Duodenal mucosa (tissue), 2 donors: ENCODE data around the gene LTO1.

Experiments
- H3K27ac ChIP-seq: one replicate; pipeline ENCODE4 v1.7.0; 2013; ENCODE audit warnings: low read depth, low read length
- H3K27me3 ChIP-seq, 2 donors: one replicate each; pipeline ENCODE4 v1.7.0; 2013; ENCODE audit warnings: low read length in 2 of 2, control low read depth in 1 of 2; ENCODE audit not compliant: insufficient read depth in 2 of 2, control insufficient read depth in 1 of 2
- H3K36me3 ChIP-seq, 2 donors: one replicate each; pipeline ENCODE4 v1.7.0; 2013; ENCODE audit warnings: low read length in 2 of 2, control low read depth in 1 of 2; ENCODE audit not compliant: insufficient read depth in 2 of 2, control insufficient read depth in 1 of 2
- H3K4me1 ChIP-seq, 2 donors: one replicate each; pipeline ENCODE4 v1.7.0; 2013; ENCODE audit warnings: low read length in 2 of 2, control low read depth in 1 of 2; ENCODE audit not compliant: insufficient read depth in 2 of 2, control insufficient read depth in 1 of 2
- H3K4me3 ChIP-seq, 2 donors: one replicate each; pipeline ENCODE4 v1.7.0; 2013; ENCODE audit warnings: low read length in 2 of 2, low read depth in 1 of 2
- H3K9ac ChIP-seq, 2 donors: one replicate each; pipeline ENCODE4 v1.7.0; 2013; ENCODE audit warnings: low read length in 2 of 2, low read depth in 1 of 2
- H3K9me3 ChIP-seq, 2 donors: one replicate each; pipeline ENCODE4 v1.7.0; 2013; ENCODE audit warnings: low read length in 2 of 2, control low read depth in 1 of 2; ENCODE audit not compliant: control insufficient read depth in 1 of 2

The LTO1 gene

GRCh38 chr11:69674886-69675714, at the start of gene LTO1:
Gene LTO1, minus strand, starts transcription at chr11:69675353. Its CDS starts 114 bp downstream, at chr11:69675239.
- H3K27ac ChIP-seq = peak within 1 kb of the TSS; percentile 63
- peaks cover 14 to 20% of the 10 kb centered on the region in 2 donors for H3K36me3 ChIP-seq
- H3K9me3 ChIP-seq = no peaks in the 10 kb centered on the region
- H3K4me1 ChIP-seq = peaks cover 17 to 18% of the 10 kb centered on the region in 2 donors
- no peaks in the 10 kb centered on the region for H3K27me3 ChIP-seq
- H3K9ac ChIP-seq = peak within 1 kb of the TSS; percentile 88 to 96
- H3K4me3 ChIP-seq = peak within 1 kb of the TSS; percentile 96 to 99

- H3K27me3 ChIP-seq = peaks cover 33 to 46% of the 10 kb centered on the region in 2 donors
- peak overlapping the region in 1 of 2 donors; percentile 36 for H3K4me3 ChIP-seq
- H3K27ac ChIP-seq = no peak overlapping the region
- H3K9ac ChIP-seq = no peak overlapping the region
- H3K4me1 ChIP-seq = peaks cover 0 to 4% of the 10 kb centered on the region in 2 donors
- no peaks in the 10 kb centered on the region for H3K36me3 ChIP-seq
- H3K9me3 ChIP-seq = no peaks in the 10 kb centered on the region
Observed at GRCh38 chr11:69721745-69722144, 46.6 kb upstream of the LTO1 start.

GRCh38 chr11:69721106-69721505, 46.0 kb upstream of the LTO1 start:
- Histone ChIP-seq H3K36me3 (no peaks in the 10 kb centered on the region), H3K9ac (no peak overlapping the region), H3K4me3 (no peak overlapping the region), H3K9me3 (no peaks in the 10 kb centered on the region), H3K4me1 (peaks cover 0 to 4% of the 10 kb centered on the region in 2 donors), H3K27ac (no peak overlapping the region), H3K27me3 (peaks cover 27 to 43% of the 10 kb centered on the region in 2 donors)

GRCh38 chr11:69718912-69719311, 43.8 kb upstream of the LTO1 start:
- Histone ChIP-seq H3K27me3 (peaks cover 22 to 37% of the 10 kb centered on the region in 2 donors), H3K36me3 (no peaks in the 10 kb centered on the region), H3K4me3 (no peak overlapping the region), H3K9ac (no peak overlapping the region), H3K9me3 (no peaks in the 10 kb centered on the region), H3K4me1 (peaks cover 0 to 4% of the 10 kb centered on the region in 2 donors), H3K27ac (no peak overlapping the region)

GRCh38 chr11:69718147-69718546, 43.0 kb upstream of the LTO1 start:
- H3K4me3 ChIP-seq = no peak overlapping the region
- H3K36me3 ChIP-seq = no peaks in the 10 kb centered on the region
- peaks cover 0 to 4% of the 10 kb centered on the region in 2 donors for H3K4me1 ChIP-seq
- peaks cover 22 to 36% of the 10 kb centered on the region in 2 donors for H3K27me3 ChIP-seq
- no peaks in the 10 kb centered on the region for H3K9me3 ChIP-seq
- no peak overlapping the region for H3K27ac ChIP-seq
- no peak overlapping the region for H3K9ac ChIP-seq

- Histone ChIP-seq H3K27ac (no peak overlapping the region), H3K4me3 (no peak overlapping the region), H3K9me3 (no peaks in the 10 kb centered on the region), H3K36me3 (no peaks in the 10 kb centered on the region), H3K4me1 (peaks cover 0 to 4% of the 10 kb centered on the region in 2 donors), H3K9ac (no peak overlapping the region), H3K27me3 (peaks cover 22 to 33% of the 10 kb centered on the region in 2 donors)
Observed at GRCh38 chr11:69716891-69717747, 42.0 kb upstream of the LTO1 start.

GRCh38 chr11:69716099-69716498, 40.9 kb upstream of the LTO1 start:
- H3K4me3 ChIP-seq = no peak overlapping the region
- peaks cover 17 to 26% of the 10 kb centered on the region in 2 donors for H3K27me3 ChIP-seq
- no peak overlapping the region for H3K27ac ChIP-seq
- H3K9me3 ChIP-seq = no peaks in the 10 kb centered on the region
- H3K36me3 ChIP-seq = no peaks in the 10 kb centered on the region
- H3K4me1 ChIP-seq = no peaks in the 10 kb centered on the region
- no peak overlapping the region for H3K9ac ChIP-seq

GRCh38 chr11:69715446-69715845, 40.3 kb upstream of the LTO1 start:
- Histone ChIP-seq H3K27me3 (peaks cover 15 to 24% of the 10 kb centered on the region in 2 donors), H3K27ac (no peak overlapping the region), H3K36me3 (no peaks in the 10 kb centered on the region), H3K9ac (no peak overlapping the region), H3K4me1 (no peaks in the 10 kb centered on the region), H3K4me3 (no peak overlapping the region), H3K9me3 (no peaks in the 10 kb centered on the region)

GRCh38 chr11:69711822-69712801, 37.0 kb upstream of the LTO1 start:
- no peaks in the 10 kb centered on the region for H3K36me3 ChIP-seq
- H3K27ac ChIP-seq = no peak overlapping the region
- H3K9ac ChIP-seq = no peak overlapping the region
- no peaks in the 10 kb centered on the region for H3K9me3 ChIP-seq
- peaks cover 2 to 3% of the 10 kb centered on the region in 2 donors for H3K4me1 ChIP-seq
- peaks cover 7 to 14% of the 10 kb centered on the region in 2 donors for H3K27me3 ChIP-seq
- H3K4me3 ChIP-seq = no peak overlapping the region
